ENCODE measurements around the gene WNT9A.
"Not testable (repeated sequence)": the region's sequence is repeated elsewhere in the genome, so short reads cannot be mapped to it uniquely, and the experiment has no call there.

WNT9A gene

DNA sequence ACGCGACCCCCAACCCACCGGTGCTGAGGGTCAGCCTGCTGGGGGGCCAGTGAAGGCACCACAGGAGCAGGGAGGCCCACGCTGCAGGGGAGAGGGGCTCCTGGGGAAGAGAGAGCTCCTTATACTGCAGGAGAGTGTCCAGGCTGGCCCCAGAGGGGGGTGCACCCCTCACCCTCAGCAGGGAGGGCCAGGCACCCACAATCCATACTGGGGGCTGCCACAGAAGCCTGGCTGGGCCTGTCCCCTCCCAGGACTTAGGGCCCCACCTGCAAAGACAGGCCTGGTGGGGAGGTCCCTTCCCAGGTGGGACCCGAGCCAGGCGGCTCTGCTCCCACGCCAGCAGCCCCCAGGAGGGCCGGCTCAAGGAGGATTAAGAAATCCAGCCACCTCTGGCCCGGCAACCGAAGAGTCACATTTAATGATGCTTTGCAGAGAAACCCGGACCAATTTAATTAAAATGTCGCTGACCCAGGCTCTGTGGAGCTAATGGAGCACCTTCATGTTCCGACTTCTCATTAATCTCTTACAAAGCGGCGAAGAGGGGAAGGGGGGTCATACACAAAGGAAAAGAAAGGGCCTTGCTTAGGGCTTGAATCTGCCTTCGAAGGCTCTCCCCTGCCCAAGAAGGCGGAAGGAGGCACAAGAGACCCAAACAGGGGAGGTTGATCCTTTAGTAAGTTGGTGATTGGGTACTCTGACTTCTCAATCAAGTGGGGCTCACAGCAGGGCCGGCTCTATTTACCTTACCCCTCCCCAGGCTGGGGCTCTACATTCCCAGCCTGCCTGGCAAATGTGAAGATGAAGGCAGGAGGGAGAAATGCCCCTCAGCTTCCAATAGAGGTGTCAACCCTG lies 25.0 kb downstream of the WNT9A start:
- DNase-seq: no peak

DNA sequence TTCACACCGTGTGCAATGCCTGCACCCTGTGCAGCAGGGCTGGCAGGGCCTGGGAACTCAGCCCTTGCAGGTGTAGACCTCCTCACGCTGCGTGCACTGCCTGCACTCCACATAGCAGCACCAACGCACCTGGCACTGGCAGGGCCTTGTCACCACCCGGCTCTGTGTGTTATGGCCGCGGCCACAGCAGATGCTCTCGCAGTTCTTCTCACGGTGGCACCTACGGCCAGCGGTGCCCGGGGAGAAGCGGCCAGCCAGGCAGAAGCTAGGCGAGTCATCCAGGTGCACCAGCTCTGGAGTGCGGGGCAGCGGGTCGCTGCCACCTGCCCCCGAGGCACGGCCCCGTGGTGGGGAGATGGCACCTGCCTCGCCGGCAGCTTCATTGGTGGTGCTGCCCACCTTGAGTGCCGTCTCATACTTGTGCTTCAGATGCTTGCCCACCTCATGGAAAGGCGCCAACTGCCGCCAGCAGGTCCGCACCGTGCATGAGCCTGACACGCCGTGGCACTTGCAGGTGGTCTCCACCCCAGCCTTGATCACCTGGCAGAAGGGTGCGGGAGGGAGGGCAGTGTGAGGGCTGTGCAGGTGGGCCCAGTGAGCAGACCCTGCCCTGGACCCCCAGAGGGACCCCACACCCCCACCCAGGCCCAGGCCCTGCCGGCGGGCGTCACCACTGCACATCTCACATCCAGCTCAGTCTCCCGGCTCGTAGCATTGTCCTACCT lies 26.1 kb downstream of the WNT9A start:
- no peak for DNase-seq

DNA sequence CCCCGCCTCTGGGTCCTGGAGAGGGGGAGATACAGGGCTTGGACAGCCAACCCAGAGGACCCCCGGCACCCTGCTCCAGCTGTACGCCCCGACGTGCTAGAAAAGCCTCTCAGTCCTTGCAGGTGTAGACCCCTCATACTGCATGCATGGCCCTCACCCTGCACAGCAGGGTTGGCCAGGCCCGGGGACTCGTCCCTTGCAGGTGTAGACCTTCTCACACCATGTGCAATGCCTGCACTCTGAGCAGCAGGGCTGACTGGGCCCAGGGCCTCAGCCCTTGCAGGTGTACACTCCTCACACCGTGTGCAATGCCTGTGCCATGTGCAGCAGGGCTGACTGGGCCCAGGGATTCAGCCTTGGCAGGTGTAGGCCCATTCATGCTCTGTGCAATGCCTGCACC lies 26.8 kb downstream of the WNT9A start:
- no peak for DNase-seq

DNA sequence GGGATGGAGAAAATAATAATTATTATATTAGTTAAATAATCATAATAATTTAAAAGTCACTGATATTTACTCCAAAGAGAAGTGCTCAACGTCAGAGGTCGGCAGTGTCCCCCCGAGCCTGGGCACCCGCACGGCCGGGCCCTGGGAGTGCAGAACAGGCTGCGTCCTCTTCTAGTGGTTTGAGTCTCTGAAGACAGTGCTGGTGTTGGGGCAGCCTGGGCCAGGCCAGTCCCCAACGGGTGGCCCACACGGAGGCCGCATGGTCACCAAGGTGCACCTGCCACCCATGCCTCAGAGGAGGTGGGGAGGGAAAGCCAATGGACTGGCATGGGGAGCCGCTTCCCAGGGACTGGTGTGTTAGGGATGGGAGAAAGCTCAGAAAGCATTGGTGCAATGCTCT lies 27.3 kb downstream of the WNT9A start:
- no peak for DNase-seq

DNA sequence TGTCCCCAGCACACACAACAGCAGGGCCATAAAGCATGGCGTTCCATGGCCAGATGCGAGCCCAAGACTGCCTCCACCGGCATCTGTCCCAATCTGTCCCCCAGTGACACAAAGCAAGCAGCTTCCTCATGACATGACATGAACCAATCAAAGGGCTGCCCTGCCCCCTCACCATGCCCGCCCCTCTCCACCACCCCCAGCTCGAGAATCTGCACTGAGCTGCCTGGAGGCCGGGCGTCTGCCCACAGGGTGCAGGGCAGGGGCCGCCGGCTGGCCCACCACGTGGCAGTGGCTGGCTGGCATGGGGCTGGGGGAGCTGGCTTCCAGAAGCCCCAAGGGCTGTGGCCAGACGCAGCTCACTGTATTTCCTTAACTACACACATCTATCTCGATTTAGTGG lies 27.8 kb downstream of the WNT9A start:
- no peak for DNase-seq

DNA sequence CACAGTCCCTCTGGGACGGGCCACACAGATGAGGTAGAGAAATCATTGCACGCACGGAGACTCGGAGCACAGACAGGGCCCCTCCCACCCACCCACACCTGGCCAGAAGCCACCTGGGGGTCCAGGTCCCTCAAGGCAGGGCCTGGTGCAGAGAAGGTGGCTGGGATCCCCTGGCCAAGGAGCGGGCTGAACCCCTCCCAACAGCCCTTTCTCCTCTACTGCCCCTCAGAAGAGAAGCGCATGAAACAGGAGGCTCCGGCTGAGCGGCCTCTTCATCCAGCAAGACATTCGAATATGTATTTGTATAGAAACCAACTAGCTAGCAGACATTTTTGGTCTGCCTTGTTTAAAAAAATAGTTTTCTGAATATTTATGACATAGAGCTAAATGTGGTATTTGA lies 29.0 kb downstream of the WNT9A start:
- DNase-seq: no peak

DNA sequence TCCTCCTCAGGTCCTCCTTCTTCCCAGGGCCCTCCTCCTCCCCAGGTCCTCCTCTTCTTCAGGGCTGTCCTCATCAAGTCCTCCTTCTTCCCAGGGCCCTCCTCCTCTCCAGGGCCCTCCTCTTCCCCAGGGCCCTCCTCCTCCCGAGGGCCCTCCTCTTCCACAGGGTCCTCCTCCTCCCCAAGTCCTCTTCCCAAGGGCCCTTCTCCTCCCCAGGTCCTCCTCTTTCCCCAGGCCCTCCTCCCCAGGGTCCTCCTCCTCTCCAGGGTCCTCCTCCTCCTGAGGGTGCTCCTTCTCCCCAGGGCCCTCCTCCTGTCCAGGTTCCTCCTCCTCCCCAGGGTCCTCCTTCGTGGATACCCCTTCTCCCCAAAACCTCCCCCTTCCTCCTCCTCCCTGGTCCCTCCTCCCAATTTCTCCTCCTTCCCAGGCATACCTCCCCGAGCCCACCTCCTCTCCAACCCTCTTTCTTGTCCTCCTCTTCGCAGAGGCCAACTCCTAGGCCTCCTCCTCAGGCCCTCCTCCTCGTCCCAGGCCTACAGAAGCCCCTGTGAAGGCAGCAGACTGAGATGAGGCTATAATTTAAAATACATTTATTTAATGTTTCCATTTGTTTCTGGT lies 29.5 kb downstream of the WNT9A start:
- no peak for DNase-seq

DNA sequence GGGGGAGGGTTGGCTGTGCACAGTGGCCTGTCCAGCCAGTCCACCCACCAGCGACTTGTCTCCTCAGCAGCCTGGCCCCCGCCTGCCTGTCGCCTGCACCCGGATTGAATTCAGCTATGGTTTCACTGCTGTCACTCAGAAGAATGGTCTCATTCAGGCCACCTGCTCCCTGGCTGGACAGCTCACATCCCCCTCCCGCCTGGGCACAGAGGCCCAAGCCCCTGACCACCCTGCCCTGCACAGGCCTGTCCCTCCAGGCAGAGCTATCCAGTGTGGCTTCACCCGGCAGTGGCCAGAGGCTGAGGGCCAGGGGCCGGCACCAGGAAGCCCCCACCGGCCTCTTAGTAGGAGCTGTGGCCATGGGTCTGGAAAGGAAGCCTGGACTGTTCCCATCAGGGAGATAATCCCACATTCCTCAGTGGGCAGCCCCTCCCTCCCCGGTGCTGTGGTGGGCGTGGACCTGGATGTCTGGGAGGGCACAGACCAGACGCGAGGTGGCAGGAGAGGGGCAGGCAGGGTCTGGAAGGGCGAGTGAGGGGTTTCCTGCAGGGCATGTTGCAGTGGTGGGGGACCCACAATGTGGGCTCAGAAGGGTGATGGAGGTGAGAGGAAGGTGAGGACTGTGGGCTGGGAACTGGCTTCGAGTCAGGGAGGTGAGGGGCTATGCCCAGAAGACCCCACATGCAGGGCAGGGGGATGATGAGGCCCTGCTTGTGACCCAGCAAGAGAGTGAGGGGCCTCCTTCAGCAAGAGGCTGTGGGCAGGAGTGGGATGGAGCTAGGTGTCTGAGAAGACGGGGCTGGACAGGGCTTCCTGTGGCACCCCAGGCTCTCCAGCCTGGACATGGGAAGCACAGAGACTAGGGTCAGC lies 30.4 kb downstream of the WNT9A start:
- no peak for DNase-seq

DNA sequence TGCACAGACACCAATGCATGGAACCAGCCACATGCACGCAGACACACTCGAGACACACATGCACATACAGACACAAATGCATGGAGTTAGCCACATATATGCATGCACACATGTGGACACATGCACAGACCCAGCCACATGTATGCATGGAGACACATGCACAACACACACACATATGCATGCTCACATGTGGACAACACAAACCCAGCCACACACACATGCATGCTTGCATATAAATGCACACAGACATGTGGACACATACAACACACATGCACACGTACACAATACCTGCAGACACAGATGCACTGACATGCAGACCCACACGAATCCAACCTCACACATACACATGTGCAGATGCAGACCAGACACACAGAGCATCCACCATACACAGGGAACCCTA lies 31.1 kb downstream of the WNT9A start:
- no peak for DNase-seq

DNA sequence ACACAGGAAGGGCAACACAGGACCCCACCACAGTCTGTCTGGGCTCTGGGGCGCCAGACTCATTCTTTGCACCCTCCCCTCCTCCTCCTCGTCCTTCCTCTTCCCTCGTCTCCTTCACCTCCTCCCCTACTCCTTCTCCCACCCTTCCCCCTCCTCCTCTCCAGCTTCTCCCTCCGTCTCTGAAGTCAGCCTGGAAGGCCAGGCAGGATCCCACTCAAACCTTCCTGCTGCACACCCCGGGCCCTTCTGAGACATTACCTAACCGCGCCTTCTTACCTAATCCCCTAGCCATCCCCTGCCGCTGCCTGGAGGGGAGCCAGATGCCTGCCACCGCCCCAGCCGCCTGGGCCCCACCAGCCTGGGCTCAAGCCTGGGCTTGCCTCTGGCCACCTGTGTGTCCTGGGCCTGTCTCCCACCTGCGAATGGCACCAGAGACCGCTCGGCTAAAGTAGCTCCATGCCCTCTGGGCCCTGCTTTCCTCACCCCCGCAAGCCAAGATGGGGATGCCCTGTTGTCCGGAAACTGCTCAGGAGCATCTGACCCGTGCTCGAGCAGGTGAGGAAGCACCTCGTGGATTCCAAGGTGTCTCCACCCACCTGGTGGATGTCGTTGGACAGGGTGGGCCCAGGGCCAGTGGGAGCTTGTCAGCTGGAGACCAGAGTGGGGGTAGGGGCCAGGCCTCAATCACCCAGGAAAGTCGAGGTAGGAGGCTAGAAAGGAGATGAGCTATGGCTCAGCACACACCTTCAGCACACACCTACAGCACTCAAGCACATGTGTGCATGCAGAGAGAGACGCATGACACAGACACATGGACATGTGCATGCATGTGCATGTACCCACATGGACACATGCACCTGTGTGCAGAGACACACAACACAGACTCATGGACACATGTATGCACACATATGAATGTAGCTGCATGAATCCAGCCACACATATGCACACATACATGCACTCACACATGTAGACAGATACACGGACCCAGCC lies 31.9 kb downstream of the WNT9A start:
- DNase-seq: no peak

DNA sequence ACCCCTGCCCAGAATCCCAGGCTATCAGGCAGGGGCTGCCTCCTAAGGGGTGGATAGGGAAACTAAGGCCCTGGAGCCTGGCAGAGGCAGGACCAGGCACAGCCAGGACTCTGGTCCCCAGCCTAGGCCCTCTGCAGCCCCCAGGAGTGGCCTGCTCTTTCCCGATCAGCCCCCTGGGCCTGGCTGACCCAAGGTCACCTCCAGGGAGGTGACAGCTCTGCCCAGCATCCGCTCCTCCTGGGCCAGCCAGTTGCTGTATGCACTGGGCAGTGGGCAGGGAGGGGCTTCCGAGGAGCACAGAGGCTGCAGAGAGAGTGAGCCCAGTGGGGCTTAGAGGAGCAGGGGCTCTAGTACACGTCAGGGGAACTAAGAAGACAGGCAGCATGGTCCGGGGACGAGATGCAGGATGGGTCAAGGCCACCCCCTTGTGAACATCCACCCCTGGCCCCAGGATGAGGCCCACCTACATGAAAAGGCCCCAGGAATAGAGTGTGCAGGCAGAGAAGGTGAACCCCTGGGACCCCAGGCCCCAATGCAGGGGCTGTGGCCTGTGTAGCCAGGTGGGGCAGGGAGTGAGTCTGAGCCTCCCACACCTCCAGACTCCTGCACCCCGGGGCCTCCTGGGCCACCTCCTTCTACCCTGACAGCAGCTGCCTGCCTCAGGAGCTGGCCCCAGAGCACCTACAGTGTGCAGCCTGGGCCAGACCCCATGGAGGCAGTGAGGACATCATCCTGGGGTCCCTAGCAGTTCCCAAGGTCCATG lies 32.8 kb downstream of the WNT9A start:
- DNase-seq: no peak

DNA sequence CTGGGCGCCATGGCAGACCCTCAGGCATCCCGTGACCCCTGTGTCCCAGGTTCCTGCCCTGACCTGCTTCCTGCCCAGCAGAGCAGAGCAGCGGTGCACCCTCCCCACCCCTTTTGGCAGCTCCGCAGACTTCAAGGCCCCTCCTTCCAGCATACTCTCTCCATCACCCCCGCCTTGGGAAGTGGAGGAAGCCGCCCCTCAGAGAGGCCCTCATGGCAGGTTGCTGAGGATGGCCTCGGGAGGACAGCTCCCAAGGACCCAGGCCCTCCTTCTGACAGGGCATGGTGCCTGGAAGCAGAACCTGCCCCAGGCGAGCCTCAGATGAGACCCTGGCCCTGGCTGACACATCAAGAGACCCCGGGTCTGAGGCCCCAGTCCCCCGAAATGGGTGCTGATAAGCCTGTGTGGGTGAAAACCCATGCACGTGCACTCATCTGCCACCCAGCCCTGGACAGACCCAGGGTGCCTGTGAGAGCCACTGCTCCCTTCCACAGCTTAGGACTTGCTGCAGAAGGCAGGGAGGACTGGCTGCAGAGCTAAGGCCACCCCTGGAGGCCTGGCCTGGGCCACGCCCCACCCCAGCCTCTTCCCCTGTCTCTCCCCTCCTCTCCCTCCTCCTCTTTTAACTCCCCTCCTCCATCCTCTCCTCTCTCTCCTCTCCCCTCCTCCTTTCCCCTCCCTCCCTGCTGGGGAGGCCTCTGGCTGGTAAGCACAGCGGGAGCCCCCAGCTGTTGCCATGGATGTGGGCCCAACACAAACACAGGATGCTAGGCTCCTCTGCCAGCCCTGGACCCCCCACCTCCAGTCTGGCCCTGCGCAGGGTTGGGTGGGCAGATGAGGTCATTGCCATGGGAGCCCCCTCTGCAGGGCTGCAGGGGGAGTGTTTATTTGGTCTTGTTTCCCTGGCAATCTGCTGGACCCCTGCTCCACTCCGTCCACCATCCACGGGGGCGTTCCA lies 33.7 kb downstream of the WNT9A start:
- no peak for DNase-seq

DNA sequence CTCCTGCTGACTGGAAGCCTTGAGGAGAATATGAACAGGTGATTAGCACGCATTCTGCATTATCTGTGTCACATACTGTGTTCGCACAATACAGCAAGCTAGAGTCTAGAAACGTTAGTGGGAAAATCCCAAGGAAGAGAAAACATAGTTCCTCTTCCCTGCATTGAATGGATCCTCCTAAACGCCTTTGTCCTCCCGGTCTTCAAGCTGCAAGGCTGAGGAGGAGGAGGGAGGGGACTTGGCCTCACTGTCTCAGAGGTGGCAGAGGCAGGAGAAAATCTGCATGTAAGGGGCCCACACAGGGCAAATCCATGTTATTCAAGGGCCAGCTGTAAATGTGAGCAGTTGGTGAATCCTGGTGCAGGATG lies 34.4 kb downstream of the WNT9A start:
- DNase-seq: no peak

DNA sequence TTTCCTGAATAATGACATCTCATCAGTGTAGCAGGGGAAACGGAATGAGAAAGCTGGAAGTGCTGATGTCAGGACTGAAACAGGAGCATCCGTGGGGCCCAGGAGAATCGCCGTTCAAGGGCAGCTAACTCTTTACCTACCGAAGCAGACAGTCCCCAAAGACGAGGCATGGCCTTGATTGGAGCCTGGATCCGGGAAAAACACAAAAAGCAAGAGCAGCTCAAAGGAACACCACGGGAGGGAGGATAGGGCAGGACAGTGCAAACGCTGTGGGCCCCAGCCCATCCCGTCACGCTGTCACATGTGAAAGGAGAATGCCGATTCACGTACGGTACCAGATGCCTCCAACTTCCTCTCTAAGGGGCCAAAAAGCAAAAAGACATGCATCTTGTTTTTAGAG lies 34.9 kb downstream of the WNT9A start:
- DNase-seq: no peak

DNA sequence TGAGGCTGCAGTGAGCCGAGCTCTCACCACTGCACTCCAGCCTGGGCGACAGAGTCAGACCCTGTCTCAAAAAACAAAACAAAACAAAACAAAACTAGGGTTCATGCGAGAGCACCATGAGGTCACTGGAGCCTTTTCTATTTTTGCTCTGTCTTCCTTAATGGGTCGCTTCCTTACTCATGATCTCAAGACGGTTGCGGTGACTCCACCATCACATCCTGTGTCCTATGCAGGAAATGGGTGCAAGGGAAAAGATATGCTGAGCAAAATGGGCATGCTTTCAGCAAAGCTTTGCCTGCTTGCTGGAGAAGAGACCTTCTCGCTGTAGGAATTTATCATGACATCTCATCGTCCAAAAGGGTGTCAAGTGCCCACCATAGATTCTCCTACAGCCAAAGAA lies 36.4 kb downstream of the WNT9A start:
- DNase-seq: no peak

DNA sequence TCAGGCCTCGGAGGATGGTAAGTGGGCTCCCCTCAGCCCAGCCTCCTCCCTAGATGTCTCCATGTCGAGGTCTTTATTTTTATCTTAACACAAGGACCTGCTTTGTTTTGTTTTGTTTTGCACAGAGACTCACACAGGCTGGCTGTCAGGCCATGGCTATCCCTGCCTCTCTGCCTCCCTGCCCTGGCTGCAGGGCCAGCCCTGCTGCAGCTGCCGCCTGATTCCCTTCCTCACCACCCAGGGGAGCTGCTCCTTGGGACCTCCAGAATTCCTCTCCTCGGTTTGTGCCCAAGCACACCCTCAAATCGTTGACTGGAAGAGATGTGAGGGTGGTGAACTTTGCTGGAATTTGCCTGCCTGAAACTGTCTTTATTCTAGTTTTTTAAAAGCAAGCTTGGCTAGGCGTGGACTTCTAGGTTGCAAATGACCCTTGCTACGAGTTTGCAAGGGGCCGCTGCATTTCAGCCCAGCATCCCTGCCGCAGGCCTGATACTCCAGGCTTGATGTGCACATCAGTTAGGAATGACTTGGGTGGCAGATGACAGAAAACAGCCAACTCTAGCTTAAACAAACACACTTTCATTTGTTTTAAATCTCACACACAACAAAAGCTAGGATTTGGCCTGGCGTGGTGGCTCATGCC lies 37.1 kb downstream of the WNT9A start:
- DNase-seq: no peak

DNA sequence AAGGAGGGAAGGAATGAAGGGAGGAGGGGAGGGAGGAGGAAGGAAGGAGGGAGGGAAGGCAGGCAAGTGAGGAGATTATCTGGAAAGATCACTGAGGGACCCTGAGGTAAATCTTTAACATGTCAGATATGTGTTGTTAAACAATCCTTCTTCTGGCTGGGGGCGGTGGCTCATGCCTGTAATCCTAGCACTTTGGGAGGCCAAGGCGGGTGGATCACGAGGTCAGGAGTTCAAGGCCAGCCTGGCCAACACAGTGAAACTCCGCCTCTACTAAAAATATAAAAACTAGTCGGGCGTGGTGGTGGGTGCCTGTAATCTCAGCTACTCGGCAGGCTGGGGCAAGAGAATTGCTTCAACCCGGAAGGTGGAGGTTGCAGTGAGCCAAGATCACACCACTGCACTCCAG lies 37.8 kb downstream of the WNT9A start:
- DNase-seq: not testable (repeated sequence)

DNA sequence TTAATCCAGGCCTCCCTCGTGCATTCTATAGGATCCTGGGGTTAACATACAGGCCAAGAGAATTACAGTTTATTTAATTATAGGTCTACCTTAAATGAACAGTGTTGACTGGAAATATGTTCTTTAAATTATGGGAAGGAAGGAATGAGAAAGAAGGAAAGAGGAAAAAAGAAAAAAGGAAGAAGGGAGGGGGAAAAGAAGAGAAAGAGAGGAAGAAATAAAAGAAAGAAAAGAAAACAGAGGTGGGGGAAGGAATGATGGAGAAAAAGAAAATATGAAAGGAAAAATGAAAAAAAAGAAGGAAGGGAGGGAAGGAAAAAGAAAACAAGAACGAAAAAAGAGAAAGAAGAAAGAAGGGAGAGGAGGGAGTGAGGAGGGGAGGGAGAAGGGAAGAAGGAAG lies 38.5 kb downstream of the WNT9A start:
- no peak for DNase-seq

DNA sequence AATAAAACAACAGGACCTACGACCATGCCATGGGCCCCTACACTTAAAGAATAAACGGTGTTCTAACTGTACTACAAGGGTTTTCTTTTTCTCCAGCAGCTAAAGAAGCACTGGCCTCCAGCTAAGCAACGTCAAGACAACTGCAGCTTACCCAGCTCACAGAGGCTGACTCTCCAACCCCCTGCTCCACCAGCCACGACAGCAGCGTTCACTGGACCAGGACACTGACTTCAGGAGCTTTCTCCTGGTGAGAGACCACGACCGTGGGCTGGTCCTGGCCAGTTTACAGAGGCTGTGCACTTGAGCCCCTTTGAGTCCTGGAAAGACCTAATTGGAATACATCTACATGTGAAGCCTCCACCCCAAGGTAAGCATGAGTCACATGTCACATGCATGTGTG lies 39.4 kb downstream of the WNT9A start:
- DNase-seq: no peak

Data from NCI-H526 treated with DMSO at 0.1 percent for 48 hours (cell line).